22Rv1 (cell line): ENCODE measurements around the gene NKIRAS2.
"Not testable (repeated sequence)": the region's sequence is repeated elsewhere in the genome, so short reads cannot be mapped to it uniquely, and the experiment has no call there.

Experiments
- H3K27ac ChIP-seq: fragments of 450-650 bp; 2 replicates; pipeline ENCODE4 v1.5.1; 2017
- CTCF ChIP-seq: fragments of 450-650 bp; IDR thresholded peaks from 2 replicates; pipeline ENCODE4 v1.5.1; 2017; ENCODE audit warnings: mild to moderate bottlenecking
- ZFX ChIP-seq: fragments of 450-650 bp; IDR thresholded peaks from 2 replicates; pipeline ENCODE4 v1.6.1; 2017; ENCODE audit warnings: antibody characterized with exemption, borderline replicate concordance

NKIRAS2 gene

GRCh38 chr17:42010898-42011516 lies 8.9 kb upstream of the NKIRAS2 start:
- TF ChIP-seq CTCF = no peak
- no peak for TF ChIP-seq ZFX
- peak overlapping the region; percentile 53 for H3K27ac ChIP-seq

DNA sequence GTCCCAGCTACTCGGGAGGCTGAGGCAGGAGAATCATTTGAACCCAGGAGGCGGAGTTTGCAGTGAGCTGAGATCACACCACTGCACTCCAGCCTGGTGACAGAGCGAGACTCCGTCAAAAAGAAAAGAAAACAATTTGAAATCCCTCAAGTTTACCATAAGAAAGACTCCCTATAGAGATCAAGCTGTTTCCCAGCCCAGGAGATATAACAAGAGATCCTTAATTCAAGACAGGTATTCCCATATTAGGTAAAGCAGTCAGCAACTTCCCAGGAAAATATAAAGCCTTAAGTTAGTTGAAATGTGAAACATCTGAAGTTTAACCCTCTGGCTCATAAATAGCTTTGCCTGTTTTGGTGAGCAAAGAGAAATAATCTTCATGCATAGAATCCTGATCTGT lies 7.5 kb upstream of the NKIRAS2 start:
- not testable (repeated sequence) for H3K27ac ChIP-seq

- not testable (repeated sequence) for H3K27ac ChIP-seq
These were observed 6.2 kb upstream of the NKIRAS2 start for GRCh38 chr17:42013740-42014139.

DNA sequence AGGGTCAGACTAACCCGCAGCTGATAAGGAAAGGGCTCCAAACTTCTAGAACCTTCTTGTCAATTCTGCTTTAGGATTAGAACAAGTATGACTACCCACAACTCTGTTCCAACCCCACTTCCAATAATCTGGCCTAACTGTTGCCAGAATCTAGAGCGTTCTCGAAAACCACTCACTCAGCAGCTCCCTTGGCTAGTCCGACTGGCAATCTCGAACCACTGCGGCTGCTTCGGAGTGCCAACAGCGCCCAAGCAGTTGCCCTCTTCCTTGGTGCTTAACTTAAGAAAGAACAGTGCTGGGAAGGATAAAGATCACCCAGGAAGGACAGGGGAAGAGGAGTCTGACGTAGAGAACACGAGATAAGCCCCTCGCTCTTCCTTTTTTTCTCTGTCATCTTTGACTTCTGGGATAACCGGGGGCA lies 3.5 kb upstream of the NKIRAS2 start:
- H3K27ac ChIP-seq = peak overlapping the region; percentile 88
- no peak for TF ChIP-seq ZFX
- TF ChIP-seq CTCF = no peak

- TF ChIP-seq ZFX (no peak), CTCF (peak; percentile 12; the same call in 1 of the 2 replicates)
- peak within 1 kb of the TSS; percentile 88 for H3K27ac ChIP-seq
These were observed 2.7 kb upstream of the NKIRAS2 start, which contains the start of gene DNAJC7 for GRCh38 chr17:42016941-42017865. Gene DNAJC7, minus strand, starts transcription at chr17:42017439. Its CDS starts 23 bp downstream, at chr17:42017416.

- no peak for TF ChIP-seq CTCF
- no peak for TF ChIP-seq ZFX
- H3K27ac ChIP-seq = peak overlapping the region; percentile 88
These were observed 2.1 kb upstream of the NKIRAS2 start for GRCh38 chr17:42017866-42018200.

DNA sequence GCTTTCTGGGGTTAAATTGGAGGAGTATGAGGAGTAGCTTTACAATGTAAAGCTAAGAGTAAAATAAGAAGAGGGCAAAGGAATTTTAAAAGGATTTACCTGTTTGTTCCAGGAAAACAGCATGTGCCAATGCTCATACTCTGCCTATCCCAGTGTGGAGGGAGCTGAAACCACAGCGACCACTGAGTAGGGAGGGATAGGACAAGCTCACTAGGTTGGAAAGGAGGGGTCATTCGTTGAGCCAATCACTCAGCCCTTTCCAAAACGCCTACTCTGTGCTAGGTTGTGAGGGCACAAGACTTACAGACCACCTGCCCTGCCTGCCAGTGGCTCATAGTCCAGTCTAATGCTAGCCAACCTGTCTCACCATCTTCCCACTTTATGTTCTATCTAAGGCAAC lies 1.6 kb upstream of the NKIRAS2 start:
- H3K27ac ChIP-seq = peak overlapping the region; percentile 88
- TF ChIP-seq CTCF (no peak), ZFX (no peak)

GRCh38 chr17:42018988-42019387 lies 902 bp upstream of the NKIRAS2 start:
- H3K27ac ChIP-seq = no peak overlapping the region
- TF ChIP-seq CTCF (no peak), ZFX (no peak)

GRCh38 chr17:42020845-42021244 lies 955 bp downstream of the NKIRAS2 start:
- H3K27ac ChIP-seq = peak overlapping the region; percentile 58
